ENCODE results near the gene FBXO4.

GRCh38 chr5:41985945-41986695 is 61.0 kb downstream of the FBXO4 start:
- TF ChIP-seq POLR2A (IDR thresholded peaks at IDR 0.05; ENCODE audit: low read length) (no peak), RNF2 (IDR thresholded peaks at IDR 0.05; ENCODE audit: borderline replicate concordance, low read depth) (no peak), E2F6 (IDR thresholded peaks at IDR 0.05; ENCODE audit: borderline replicate concordance, low read depth) (no peak), NR3C1 (IDR thresholded peaks at IDR 0.05) (no peak)
- TF ChIP-seq, protein P1, sequence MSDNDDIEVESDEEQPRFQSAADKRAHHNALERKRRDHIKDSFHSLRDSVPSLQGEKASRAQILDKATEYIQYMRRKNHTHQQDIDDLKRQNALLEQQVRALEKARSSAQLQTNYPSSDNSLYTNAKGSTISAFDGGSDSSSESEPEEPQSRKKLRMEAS (IDR thresholded peaks at IDR 0.05), result no peak
